Ishikawa (cell line): ENCODE measurements around the gene USP33.
A peak's percentile ranks its signal among the peaks of the same experiment; 100 is the strongest.

ENCODE experiments used
- CEBPB ChIP-seq: IDR thresholded peaks from 2 replicates; pipeline ENCODE4 v1.6.1; 2012
- CREB1 ChIP-seq: IDR thresholded peaks from 2 replicates; pipeline ENCODE4 v1.6.1; 2012; ENCODE audit warnings: low read depth
- EGR1 ChIP-seq: IDR thresholded peaks from 2 replicates; pipeline ENCODE4 v1.6.1; 2012
- EP300 ChIP-seq: IDR thresholded peaks from 2 replicates; pipeline ENCODE4 v1.6.1; 2012; ENCODE audit warnings: borderline replicate concordance
- FOXM1 ChIP-seq: IDR thresholded peaks from 2 replicates; pipeline ENCODE4 v1.6.1; 2012; ENCODE audit warnings: low read depth, borderline replicate concordance
- MAX ChIP-seq: IDR thresholded peaks from 2 replicates; pipeline ENCODE4 v1.6.1; 2012
- NFIC ChIP-seq: IDR thresholded peaks from 2 replicates; pipeline ENCODE4 v1.6.1; 2012
- RAD21 ChIP-seq: IDR thresholded peaks from 2 replicates; pipeline ENCODE4 v1.6.1; 2012; ENCODE audit warnings: low read depth
- REST ChIP-seq: IDR thresholded peaks from 2 replicates; pipeline ENCODE4 v1.6.1; 2012; ENCODE audit warnings: low read depth, mild to moderate bottlenecking
- TAF1 ChIP-seq: IDR thresholded peaks from 2 replicates; pipeline ENCODE4 v1.6.1; 2012; ENCODE audit warnings: low read depth, mild to moderate bottlenecking
- TCF12 ChIP-seq: IDR thresholded peaks from 2 replicates; pipeline ENCODE4 v1.6.1; 2012; ENCODE audit warnings: low read depth
- TEAD4 ChIP-seq: IDR thresholded peaks from 2 replicates; pipeline ENCODE4 v1.6.1; 2012
- USF1 ChIP-seq: IDR thresholded peaks from 2 replicates; pipeline ENCODE4 v1.6.1; 2012
- YY1 ChIP-seq: IDR thresholded peaks from 2 replicates; pipeline ENCODE4 v1.6.1; 2012; ENCODE audit warnings: low read depth
- ZBTB7A ChIP-seq: IDR thresholded peaks from 2 replicates; pipeline ENCODE4 v1.6.1; 2012; ENCODE audit warnings: low read depth

Gene USP33

GRCh38 chr1:77682460-77683159, 77.0 kb downstream of the USP33 start, which contains the start of gene ZZZ3:
Gene ZZZ3 (minus strand): TSS chr1:77682658. CDS start chr1:77633354, 49,304 bp downstream.
- no peak for TF ChIP-seq REST
- TF ChIP-seq FOXM1 = no peak
- TF ChIP-seq NFIC = no peak
- TF ChIP-seq USF1 = peak; percentile 98
- TF ChIP-seq EGR1 = no peak
- TF ChIP-seq TEAD4 = 0 out of 2 replicates have a peak, but pooled peaks have one; percentile 15
- TF ChIP-seq YY1 = peak; percentile 92
- TF ChIP-seq MAX = peak; percentile 91
- no peak for TF ChIP-seq CREB1
- 0 out of 2 replicates have a peak, but pooled peaks have one; percentile 3 for TF ChIP-seq CEBPB
- peak; percentile 61; the same call in 1 of the 2 replicates for TF ChIP-seq ZBTB7A
- TF ChIP-seq TAF1 = peak; percentile 95
- no peak for TF ChIP-seq EP300
- no peak for TF ChIP-seq RAD21
- TF ChIP-seq TCF12 = peak; percentile 44; the same call in 1 of the 2 replicates

GRCh38 chr1:77680173-77680572, 79.5 kb downstream of the USP33 start:
- no peak for TF ChIP-seq ZBTB7A
- no peak for TF ChIP-seq EP300
- TF ChIP-seq EGR1 = no peak
- no peak for TF ChIP-seq USF1
- no peak for TF ChIP-seq CEBPB
- no peak for TF ChIP-seq NFIC
- TF ChIP-seq TEAD4 = no peak
- no peak for TF ChIP-seq REST
- no peak for TF ChIP-seq RAD21
- no peak for TF ChIP-seq TAF1
- no peak for TF ChIP-seq YY1
- no peak for TF ChIP-seq CREB1
- TF ChIP-seq MAX = no peak

- TF ChIP-seq TAF1 = no peak
These were observed 80.7 kb downstream of the USP33 start for GRCh38 chr1:77678660-77679610.

GRCh38 chr1:77673716-77674355, 85.8 kb downstream of the USP33 start:
- no peak for TF ChIP-seq TEAD4
- TF ChIP-seq EGR1 = no peak
- no peak for TF ChIP-seq FOXM1
- TF ChIP-seq REST = no peak
- no peak for TF ChIP-seq TCF12
- no peak for TF ChIP-seq MAX
- TF ChIP-seq TAF1 = no peak
- TF ChIP-seq RAD21 = no peak
- no peak for TF ChIP-seq USF1
- TF ChIP-seq NFIC = no peak
- TF ChIP-seq EP300 = no peak
- TF ChIP-seq CEBPB = no peak
- no peak for TF ChIP-seq CREB1
- no peak for TF ChIP-seq YY1
- TF ChIP-seq ZBTB7A = no peak
